GM12865 (cell line): ENCODE results near the gene KCNQ2.

Source experiments
- DNase-seq: peaks from one replicate; pipeline ENCODE4 v3.0.0; 2010; ENCODE audit warnings: low read depth
- H3K4me3 ChIP-seq: 2 replicates; pipeline ENCODE4 v1.5.1; 2011; ENCODE audit warnings: mild to moderate bottlenecking, low read depth, low read length, control low read depth
- CTCF ChIP-seq: IDR thresholded peaks from 2 replicates; pipeline ENCODE4 v1.5.1; 2011; ENCODE audit warnings: low read length, control low read depth, low read depth, inconsistent platforms; ENCODE audit not compliant: insufficient read depth; ENCODE audit errors: missing control alignments

The KCNQ2 gene

DNA sequence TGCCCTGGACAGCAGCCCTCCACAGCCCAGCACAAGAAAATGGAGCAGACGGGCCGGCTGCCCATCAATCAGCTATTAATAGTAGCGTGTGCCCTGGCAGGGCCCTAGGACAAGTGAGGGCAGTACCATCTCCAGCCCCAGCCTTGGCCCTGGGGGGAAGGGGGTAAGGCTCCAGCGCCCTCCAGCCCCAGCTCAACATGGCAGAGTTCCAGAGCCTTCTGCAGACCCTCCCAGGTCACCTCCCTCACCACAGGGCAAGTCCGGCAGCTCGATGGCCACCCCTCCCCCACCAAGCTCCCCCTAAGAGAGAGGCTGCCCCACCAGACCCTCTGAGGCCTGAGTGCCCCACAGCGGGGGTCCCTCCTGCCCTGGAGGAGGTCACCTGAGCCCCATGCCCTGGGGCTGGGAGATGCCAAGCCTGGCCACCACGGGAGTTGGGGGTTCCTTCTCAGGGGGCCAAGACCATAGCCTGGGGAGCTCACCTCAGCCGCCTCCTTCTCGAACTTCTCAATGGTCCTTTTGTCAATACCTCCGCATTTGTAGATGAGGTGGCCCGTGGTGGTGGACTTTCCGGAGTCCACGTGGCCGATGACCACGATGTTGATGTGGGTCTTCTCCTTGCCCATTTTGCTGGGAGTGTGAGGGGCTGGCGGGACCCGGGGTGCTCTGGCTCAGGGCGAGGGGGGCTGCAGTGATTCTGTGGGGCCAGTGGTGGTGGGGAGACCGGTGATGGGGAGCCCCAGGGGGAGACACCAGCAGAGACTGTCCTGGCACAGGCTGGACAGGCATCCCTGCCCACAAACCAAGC, 24.9 kb upstream of the KCNQ2 start:
- no peak for DNase-seq
- TF ChIP-seq CTCF = no peak
- H3K4me3 ChIP-seq = no peak overlapping the region

DNA sequence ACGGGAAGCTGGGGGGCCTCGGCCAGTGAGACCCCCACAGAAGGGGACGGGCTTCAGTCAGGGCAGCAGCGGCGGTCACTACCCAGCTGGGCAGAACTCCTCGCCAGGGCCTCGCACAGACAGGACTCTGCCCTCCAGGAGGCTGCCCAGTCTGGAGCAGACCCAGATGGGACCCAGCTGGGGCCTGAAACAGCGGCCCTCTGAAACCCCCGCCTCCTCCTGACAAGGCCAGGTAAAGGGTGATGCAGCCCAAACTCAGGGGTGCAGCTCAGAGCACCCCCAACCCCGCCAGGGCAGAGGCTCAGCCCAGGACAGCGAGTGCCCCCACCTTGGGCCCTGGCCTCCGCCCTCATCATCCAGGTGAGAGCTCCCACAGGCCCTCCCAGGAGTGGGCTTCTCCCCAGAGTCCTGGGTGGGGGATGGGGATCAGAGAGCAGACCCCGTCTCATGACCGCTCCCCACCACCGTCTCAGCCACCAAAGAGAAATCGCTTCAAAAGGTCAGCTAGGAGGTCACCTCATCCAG, 24.2 kb upstream of the KCNQ2 start:
- TF ChIP-seq CTCF = no peak
- DNase-seq = no peak
- no peak overlapping the region for H3K4me3 ChIP-seq

- peak; percentile 62 for DNase-seq
- TF ChIP-seq CTCF = peak; percentile 82
- no peak overlapping the region for H3K4me3 ChIP-seq
These were observed 23.5 kb upstream of the KCNQ2 start for GRCh38 chr20:63495741-63496595.

- no peak overlapping the region for H3K4me3 ChIP-seq
- no peak for TF ChIP-seq CTCF
- DNase-seq = no peak
These were observed 22.8 kb upstream of the KCNQ2 start for GRCh38 chr20:63495167-63495720.

GRCh38 chr20:63494420-63495166, 22.1 kb upstream of the KCNQ2 start:
- no peak for TF ChIP-seq CTCF
- DNase-seq = no peak
- H3K4me3 ChIP-seq = no peak overlapping the region

DNA sequence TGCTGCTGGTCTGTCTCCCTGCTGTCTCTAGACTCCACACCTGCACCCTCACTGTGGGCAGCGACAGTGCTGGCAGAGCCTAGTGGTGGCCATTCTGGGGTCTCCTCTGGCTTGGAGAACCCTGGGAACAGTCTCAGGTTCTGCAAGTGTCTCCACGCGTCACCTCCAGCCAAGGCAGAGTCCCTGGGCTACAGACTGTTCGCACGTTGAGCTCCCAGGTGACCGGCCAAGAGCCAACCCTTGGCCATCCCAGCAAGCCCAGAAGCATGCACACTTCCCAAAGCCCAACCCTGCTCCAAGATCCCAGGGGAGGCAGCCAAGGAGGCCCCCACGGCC, 21.6 kb upstream of the KCNQ2 start:
- no peak for TF ChIP-seq CTCF
- no peak for DNase-seq
- no peak overlapping the region for H3K4me3 ChIP-seq
